HepG2 (cell line): ENCODE measurements around the gene MAB21L4. TPM values are rescaled to one million over a fixed set of nuclear protein-coding genes. Genes with fewer than 3 reads are reported as not detected.
A peak's percentile ranks its signal among the peaks of the same experiment; 100 is the strongest.

ENCODE experiments used
- HDAC1 ChIP-seq: sonication (generic); formaldehyde crosslinking; IDR thresholded peaks from 2 replicates; pipeline ENCODE4 v1.5.1; 2020; ENCODE audit warnings: mild to moderate bottlenecking, missing genetic modification reagents
- KLF6 ChIP-seq: IDR thresholded peaks from 2 replicates; pipeline ENCODE4 v1.8.0; 2016; ENCODE audit warnings: missing biosample characterization, missing genetic modification reagents
- NFE2 ChIP-seq: sonication (generic); formaldehyde crosslinking; IDR thresholded peaks from 2 replicates; pipeline ENCODE4 v1.4.0; 2020; ENCODE audit warnings: missing genetic modification reagents
- RFXAP ChIP-seq: sonication (generic); formaldehyde crosslinking; IDR thresholded peaks from 2 replicates; pipeline ENCODE4 v1.4.0; 2020; ENCODE audit warnings: missing genetic modification reagents, borderline replicate concordance
- SALL1 ChIP-seq: sonication (generic); formaldehyde crosslinking; IDR thresholded peaks from 2 replicates; pipeline ENCODE4 v1.8.0; 2022; ENCODE audit warnings: mild to moderate bottlenecking, missing genetic modification reagents
- ZMYM2 ChIP-seq: sonication (generic); formaldehyde crosslinking; IDR thresholded peaks from 2 replicates; pipeline ENCODE4 v1.8.0; 2022; ENCODE audit warnings: mild to moderate bottlenecking, missing genetic modification reagents
- polyA plus RNA-seq, 8 experiments: library from polyadenylated mRNA; depleted of rRNA in 3 of 8; stranded (reverse) in 7 of 8; unstranded in 1 of 8; fragments of >200 nt; fragmentation: Illumina TruSeq in 4 of 8; extraction: Trizol in 4 of 8; gene quantifications; 2 replicates each; pipeline versions ENCODE4 v1.2.1 to v1.2.3, GENCODE V29; 2011 to 2016; ENCODE audit warnings: low read depth in 4 of 8, missing spikeins in 1 of 8, mixed read lengths in 1 of 8; ENCODE audit not compliant: insufficient read depth in 1 of 8
- total RNA-seq, 5 experiments: library from RNA; depleted of rRNA; stranded (reverse); fragments of >200 nt; fragmentation: Illumina TruSeq; extraction: Trizol; gene quantifications; 2 replicates each; pipeline ENCODE4 v1.2.3, GENCODE V29; 2016; ENCODE audit warnings: low read depth in 1 of 5
- TF ChIP-seq, protein P1 (sequence below): sonication (generic); formaldehyde crosslinking; IDR thresholded peaks from 2 replicates; pipeline ENCODE4 v1.4.0; 2020; ENCODE audit warnings: missing genetic modification reagents
- TF ChIP-seq, protein P2 (sequence below): sonication (generic); formaldehyde crosslinking; IDR thresholded peaks from 2 replicates; pipeline ENCODE4 v1.4.0; 2020; ENCODE audit warnings: missing genetic modification reagents, low read depth, mild to moderate bottlenecking, borderline replicate concordance
- TF ChIP-seq, protein P3 (sequence below): sonication (generic); formaldehyde crosslinking; IDR thresholded peaks from 2 replicates; pipeline ENCODE4 v1.8.1; 2022; ENCODE audit warnings: low read depth, mild to moderate bottlenecking, missing genetic modification reagents
- TF ChIP-seq, protein P4 (sequence below): sonication (generic); formaldehyde crosslinking; IDR thresholded peaks from 2 replicates; pipeline ENCODE4 v1.4.0; 2020; ENCODE audit warnings: missing genetic modification reagents
- TF ChIP-seq, protein P5 (sequence below), 2 experiments: sonication (generic) in 1 of 2; formaldehyde crosslinking in 1 of 2; IDR thresholded peaks; 2 replicates each; pipeline versions ENCODE4 v1.4.0 to v1.6.1; 2016 to 2020; ENCODE audit warnings: borderline replicate concordance in 1 of 2, low read depth in 1 of 2, mild to moderate bottlenecking in 1 of 2, missing genetic modification reagents in 1 of 2

Gene MAB21L4
- total and polyA plus RNA-seq, 2 of the 13 experiments (the other 11 are each of a cell fraction or from before 2014, with no cell fraction given) = 3.0 to 14.0 TPM

DNA sequence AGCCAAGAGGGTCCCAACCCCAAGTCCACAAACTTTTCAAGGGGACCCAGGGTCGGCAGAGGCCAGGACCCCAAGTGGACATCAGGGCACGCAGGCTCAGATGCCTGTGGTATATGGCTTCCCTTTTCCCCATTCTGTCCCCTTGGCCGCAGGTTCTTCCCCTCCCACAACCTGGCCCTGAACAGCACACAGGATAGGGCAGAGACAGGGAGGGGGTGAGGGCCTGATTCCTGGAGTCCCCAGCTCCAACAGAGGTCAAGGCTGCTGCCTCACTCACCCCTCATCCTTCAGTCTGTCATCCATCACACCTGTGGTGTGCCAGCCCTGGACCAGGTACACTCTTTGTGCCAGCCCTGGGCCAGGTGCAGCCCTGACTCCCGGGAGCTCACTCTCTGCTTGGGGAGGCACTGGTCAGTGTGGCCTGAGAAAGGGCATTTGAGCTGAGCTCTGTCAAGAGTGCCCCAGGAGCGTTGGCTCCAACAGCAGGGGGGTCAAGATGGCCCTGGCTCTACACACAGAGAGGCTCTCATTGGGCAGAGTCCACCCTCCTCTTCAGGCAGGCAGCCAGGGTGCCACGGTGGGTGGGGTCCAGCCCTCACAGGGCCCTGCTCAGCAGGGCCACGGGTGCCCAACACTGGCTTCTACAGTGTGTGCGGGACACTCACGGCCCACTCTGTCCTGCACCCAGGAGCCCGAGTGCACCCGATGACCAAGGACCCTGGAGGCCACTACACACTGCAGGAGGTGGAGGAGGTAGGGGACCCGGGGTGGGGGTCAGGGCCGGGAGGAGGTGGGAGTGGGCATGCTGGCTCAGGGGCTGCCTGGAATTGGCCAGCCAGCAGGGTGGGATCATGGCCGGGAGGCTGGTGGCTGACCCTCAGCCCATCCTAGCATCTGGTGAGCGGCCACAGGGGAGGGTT lies 25.7 kb downstream of the MAB21L4 start (continued):
- TF ChIP-seq, protein P1, sequence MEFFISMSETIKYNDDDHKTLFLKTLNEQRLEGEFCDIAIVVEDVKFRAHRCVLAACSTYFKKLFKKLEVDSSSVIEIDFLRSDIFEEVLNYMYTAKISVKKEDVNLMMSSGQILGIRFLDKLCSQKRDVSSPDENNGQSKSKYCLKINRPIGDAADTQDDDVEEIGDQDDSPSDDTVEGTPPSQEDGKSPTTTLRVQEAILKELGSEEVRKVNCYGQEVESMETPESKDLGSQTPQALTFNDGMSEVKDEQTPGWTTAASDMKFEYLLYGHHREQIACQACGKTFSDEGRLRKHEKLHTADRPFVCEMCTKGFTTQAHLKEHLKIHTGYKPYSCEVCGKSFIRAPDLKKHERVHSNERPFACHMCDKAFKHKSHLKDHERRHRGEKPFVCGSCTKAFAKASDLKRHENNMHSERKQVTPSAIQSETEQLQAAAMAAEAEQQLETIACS = no peak
- no peak for TF ChIP-seq HDAC1 (CRISPR knock-in tag)
- TF ChIP-seq, protein P2, sequence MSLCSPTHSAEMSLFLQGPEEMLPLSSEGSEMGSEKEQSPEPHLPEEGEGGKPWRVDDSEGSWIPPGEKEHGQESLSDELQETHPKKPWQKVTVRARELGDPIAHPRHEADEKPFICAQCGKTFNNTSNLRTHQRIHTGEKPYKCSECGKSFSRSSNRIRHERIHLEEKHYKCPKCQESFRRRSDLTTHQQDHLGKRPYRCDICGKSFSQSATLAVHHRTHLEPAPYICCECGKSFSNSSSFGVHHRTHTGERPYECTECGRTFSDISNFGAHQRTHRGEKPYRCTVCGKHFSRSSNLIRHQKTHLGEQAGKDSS (CRISPR knock-in tag) = 0 out of 2 replicates have a peak, but pooled peaks have one; percentile 15
- TF ChIP-seq ZMYM2 = no peak
- TF ChIP-seq, protein P3, sequence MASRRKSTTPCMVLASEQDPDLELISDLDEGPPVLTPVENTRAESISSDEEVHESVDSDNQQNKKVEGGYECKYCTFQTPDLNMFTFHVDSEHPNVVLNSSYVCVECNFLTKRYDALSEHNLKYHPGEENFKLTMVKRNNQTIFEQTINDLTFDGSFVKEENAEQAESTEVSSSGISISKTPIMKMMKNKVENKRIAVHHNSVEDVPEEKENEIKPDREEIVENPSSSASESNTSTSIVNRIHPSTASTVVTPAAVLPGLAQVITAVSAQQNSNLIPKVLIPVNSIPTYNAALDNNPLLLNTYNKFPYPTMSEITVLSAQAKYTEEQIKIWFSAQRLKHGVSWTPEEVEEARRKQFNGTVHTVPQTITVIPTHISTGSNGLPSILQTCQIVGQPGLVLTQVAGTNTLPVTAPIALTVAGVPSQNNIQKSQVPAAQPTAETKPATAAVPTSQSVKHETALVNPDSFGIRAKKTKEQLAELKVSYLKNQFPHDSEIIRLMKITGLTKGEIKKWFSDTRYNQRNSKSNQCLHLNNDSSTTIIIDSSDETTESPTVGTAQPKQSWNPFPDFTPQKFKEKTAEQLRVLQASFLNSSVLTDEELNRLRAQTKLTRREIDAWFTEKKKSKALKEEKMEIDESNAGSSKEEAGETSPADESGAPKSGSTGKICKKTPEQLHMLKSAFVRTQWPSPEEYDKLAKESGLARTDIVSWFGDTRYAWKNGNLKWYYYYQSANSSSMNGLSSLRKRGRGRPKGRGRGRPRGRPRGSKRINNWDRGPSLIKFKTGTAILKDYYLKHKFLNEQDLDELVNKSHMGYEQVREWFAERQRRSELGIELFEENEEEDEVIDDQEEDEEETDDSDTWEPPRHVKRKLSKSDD = peak; percentile 42; the same call in 1 of the 2 replicates
- TF ChIP-seq, protein P4, sequence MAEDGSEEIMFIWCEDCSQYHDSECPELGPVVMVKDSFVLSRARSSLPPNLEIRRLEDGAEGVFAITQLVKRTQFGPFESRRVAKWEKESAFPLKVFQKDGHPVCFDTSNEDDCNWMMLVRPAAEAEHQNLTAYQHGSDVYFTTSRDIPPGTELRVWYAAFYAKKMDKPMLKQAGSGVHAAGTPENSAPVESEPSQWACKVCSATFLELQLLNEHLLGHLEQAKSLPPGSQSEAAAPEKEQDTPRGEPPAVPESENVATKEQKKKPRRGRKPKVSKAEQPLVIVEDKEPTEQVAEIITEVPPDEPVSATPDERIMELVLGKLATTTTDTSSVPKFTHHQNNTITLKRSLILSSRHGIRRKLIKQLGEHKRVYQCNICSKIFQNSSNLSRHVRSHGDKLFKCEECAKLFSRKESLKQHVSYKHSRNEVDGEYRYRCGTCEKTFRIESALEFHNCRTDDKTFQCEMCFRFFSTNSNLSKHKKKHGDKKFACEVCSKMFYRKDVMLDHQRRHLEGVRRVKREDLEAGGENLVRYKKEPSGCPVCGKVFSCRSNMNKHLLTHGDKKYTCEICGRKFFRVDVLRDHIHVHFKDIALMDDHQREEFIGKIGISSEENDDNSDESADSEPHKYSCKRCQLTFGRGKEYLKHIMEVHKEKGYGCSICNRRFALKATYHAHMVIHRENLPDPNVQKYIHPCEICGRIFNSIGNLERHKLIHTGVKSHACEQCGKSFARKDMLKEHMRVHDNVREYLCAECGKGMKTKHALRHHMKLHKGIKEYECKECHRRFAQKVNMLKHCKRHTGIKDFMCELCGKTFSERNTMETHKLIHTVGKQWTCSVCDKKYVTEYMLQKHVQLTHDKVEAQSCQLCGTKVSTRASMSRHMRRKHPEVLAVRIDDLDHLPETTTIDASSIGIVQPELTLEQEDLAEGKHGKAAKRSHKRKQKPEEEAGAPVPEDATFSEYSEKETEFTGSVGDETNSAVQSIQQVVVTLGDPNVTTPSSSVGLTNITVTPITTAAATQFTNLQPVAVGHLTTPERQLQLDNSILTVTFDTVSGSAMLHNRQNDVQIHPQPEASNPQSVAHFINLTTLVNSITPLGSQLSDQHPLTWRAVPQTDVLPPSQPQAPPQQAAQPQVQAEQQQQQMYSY (CRISPR knock-in tag) = no peak
- TF ChIP-seq, protein P5, sequence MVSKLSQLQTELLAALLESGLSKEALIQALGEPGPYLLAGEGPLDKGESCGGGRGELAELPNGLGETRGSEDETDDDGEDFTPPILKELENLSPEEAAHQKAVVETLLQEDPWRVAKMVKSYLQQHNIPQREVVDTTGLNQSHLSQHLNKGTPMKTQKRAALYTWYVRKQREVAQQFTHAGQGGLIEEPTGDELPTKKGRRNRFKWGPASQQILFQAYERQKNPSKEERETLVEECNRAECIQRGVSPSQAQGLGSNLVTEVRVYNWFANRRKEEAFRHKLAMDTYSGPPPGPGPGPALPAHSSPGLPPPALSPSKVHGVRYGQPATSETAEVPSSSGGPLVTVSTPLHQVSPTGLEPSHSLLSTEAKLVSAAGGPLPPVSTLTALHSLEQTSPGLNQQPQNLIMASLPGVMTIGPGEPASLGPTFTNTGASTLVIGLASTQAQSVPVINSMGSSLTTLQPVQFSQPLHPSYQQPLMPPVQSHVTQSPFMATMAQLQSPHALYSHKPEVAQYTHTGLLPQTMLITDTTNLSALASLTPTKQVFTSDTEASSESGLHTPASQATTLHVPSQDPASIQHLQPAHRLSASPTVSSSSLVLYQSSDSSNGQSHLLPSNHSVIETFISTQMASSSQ (IDR thresholded peaks at IDR 0.05; ENCODE audit: low read depth) = no peak
- TF ChIP-seq, protein P5 (CRISPR knock-in tag; IDR thresholded peaks at IDR 0.05; ENCODE audit: borderline replicate concordance) = 0 out of 2 replicates have a peak, but pooled peaks have one; percentile 17
- TF ChIP-seq KLF6 (CRISPR knock-in tag) = no peak
- 0 out of 2 replicates have a peak, but pooled peaks have one; percentile 8 for TF ChIP-seq SALL1 (CRISPR knock-in tag)
- no peak for TF ChIP-seq NFE2 (CRISPR knock-in tag)
- no peak for TF ChIP-seq RFXAP
